ENCODE measurements around the gene ARMH3. TPM values are rescaled to one million over a fixed set of nuclear protein-coding genes. Genes with fewer than 3 reads are reported as not detected.

ARMH3 gene
- total RNA-seq, 4 donors from 2014 or later = 11.9 to 18.4 (median 17.9) TPM

- no peak for TF ChIP-seq CTCF (IDR thresholded peaks at IDR 0.05; ENCODE audit: low read depth)
Observed at GRCh38 chr10:101826852-101827434, 229.0 kb downstream of the ARMH3 start.

GRCh38 chr10:101824736-101825135, 231.2 kb downstream of the ARMH3 start:
- TF ChIP-seq CTCF (IDR thresholded peaks at IDR 0.05; ENCODE audit: low read depth) = no peak

DNA sequence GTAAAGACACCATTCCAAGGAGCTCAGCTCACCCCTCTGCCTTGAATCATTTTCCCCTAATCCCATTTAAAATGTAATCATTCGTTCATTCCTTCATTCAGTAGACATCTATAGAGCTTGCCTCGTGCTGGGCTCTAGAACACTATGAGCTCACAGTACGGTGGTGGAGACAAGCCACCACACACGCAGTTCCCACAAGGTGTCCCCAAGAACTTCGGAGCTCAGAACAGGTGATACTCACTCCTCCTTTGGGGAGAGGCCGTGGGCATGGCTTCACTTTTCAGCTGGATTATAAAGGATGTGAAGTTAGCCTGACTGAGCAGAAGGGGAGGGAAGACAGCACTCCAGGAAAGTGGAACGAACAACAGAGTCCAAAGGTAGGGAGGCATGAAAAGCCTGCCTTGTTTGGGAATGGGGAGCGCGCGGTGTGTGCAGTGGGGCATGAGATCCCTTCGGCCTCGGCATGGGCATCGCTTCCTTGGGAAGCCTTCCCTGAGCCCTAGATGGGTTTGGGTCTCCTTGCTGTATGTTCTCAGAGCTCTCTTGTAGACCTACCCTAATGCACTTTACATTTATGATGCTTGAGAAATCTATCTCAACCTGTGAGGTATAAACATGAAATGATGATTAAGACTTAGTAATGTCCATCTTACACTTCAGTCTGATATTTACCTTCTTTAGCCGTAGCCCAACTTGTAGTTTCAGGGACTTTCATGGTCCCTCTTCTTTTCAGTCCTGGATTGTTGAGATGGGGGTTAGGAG, 236.9 kb downstream of the ARMH3 start:
- TF ChIP-seq CTCF (IDR thresholded peaks at IDR 0.05; ENCODE audit: low read depth) = no peak

DNA sequence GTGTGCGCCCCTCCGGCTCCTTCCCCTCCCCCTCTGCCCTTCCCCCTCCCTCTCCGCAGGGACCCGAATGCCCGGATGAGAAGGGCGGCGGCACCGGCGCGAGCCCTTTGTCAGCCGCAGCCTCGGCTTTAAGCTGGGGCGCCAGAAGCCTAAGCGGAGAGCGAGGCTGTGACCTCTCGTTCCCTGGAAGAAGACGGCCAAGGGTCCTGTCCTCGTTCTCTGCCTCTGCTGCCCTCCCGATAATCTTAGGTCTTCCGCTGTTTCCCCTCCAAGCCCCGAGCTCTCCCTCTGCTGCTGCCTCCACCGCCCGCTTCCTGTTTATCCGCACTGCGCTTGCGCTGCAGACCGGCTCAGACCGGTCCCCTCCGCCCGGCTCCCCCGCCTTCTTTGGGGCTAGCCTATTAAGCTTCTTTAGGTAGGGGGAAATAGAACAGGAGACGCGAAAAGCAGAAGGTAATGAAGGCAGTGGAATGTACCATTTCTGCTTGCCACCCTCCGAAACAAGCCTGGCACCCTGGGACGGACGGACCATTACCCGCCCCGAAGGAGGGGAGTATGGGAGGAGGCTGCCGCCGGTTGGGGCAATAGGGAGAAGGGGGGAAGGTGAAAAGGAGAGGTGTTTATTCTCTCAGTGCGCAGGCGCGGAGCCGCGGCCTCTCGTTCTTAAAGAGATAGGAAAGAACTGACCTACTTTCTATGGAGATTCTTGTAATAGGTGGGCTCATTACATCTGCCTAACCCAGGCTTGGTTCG, 237.7 kb downstream of the ARMH3 start, which contains the start of gene OGA:
Gene OGA (minus strand): TSS at position 326 of the 753 bp plus-strand sequence. CDS start 422 bp downstream, outside the sequence.
- TF ChIP-seq CTCF (IDR thresholded peaks at IDR 0.05; ENCODE audit: low read depth) = no peak

GRCh38 chr10:101817337-101818118, 238.4 kb downstream of the ARMH3 start:
- TF ChIP-seq CTCF (IDR thresholded peaks at IDR 0.05; ENCODE audit: low read depth) = no peak

DNA sequence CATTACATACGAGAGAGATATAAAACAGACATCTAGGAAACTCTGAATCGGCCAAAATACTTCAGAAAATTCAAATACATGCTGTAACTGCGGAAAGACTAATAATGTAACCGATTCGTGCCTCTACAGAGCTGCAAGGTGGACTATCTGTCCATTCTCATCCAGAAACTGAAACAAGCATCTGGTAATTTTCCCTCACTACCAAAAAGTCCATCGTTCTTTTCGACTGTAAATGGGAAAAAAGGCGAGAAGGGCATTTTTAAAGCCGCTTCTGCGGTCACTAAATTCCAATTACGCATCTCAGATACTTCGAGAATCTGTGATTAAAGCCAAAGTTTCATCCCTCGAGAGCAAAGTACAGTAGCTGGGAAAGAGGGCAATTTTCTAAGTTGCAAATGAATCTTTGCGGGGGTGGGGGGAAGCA, 239.0 kb downstream of the ARMH3 start:
- TF ChIP-seq CTCF (IDR thresholded peaks at IDR 0.05; ENCODE audit: low read depth) = no peak
